GM23338 (cell line): ENCODE measurements around the gene CCDC174. TPM values are rescaled to one million over a fixed set of nuclear protein-coding genes. Genes with fewer than 3 reads are reported as not detected.

Source experiments
- ATAC-seq: fragments of 200-7000 bp; cut with Tn5 transposase; 3 replicates; pipeline ENCODE4 v1.9.1; 2020
- DNase-seq: peaks from one replicate; pipeline ENCODE4 v3.0.0-alpha.2; 2015; ENCODE audit warnings: low spot score
- H2AFZ ChIP-seq: fragments of 200-600 bp; sonication (generic); 2 replicates; pipeline ENCODE4 v1.8.0; 2016; ENCODE audit warnings: antibody characterized with exemption, mild to moderate bottlenecking, moderate library complexity
- H3F3A ChIP-seq: fragments of 200-600 bp; sonication (generic); replicated peaks from 2 replicates; pipeline ENCODE4 v1.8.0; 2017; ENCODE audit warnings: antibody characterized with exemption, mixed run types, low read depth
- H3K27ac ChIP-seq: fragments of 200-600 bp; sonication (generic); 2 replicates; pipeline ENCODE4 v1.6.1; 2016; ENCODE audit warnings: low read depth
- H3K27me3 ChIP-seq: fragments of 200-600 bp; sonication (generic); 2 replicates; pipeline ENCODE4 v1.8.0; 2016; ENCODE audit warnings: mild to moderate bottlenecking, mixed run types, moderate library complexity; ENCODE audit not compliant: insufficient read depth
- H3K36me3 ChIP-seq: fragments of 200-600 bp; sonication (generic); 2 replicates; pipeline ENCODE4 v1.8.0; 2016; ENCODE audit warnings: mild to moderate bottlenecking; ENCODE audit not compliant: insufficient read depth
- H3K4me1 ChIP-seq: fragments of 200-600 bp; sonication (generic); 2 replicates; pipeline ENCODE4 v1.8.0; 2016; ENCODE audit warnings: mild to moderate bottlenecking, moderate library complexity; ENCODE audit not compliant: insufficient read depth
- H3K4me2 ChIP-seq: fragments of 200-600 bp; sonication (generic); 2 replicates; pipeline ENCODE4 v1.7.1; 2017; ENCODE audit warnings: mixed run types
- H3K4me3 ChIP-seq: fragments of 200-600 bp; sonication (generic); 2 replicates; pipeline ENCODE4 v1.6.1; 2016; ENCODE audit warnings: mixed run types
- H3K79me2 ChIP-seq: fragments of 200-600 bp; sonication (generic); replicated peaks from 2 replicates; pipeline ENCODE4 v1.8.0; 2017; ENCODE audit warnings: mild to moderate bottlenecking; ENCODE audit not compliant: insufficient read depth
- H3K9me2 ChIP-seq: fragments of 200-600 bp; sonication (generic); 2 replicates; pipeline ENCODE4 v1.8.0; 2017; ENCODE audit not compliant: insufficient read depth
- H4K20me1 ChIP-seq: fragments of 200-600 bp; sonication (generic); replicated peaks from 2 replicates; pipeline ENCODE4 v1.8.0; 2017; ENCODE audit warnings: mild to moderate bottlenecking; ENCODE audit not compliant: insufficient read depth
- H3K27ac Mint-ChIP-seq: 2 replicates; pipeline ENCODE4 v1.8.0; 2020; ENCODE audit warnings: inconsistent platforms, mild to moderate bottlenecking, moderate library complexity, mixed read lengths
- H3K27me3 Mint-ChIP-seq: 3 replicates; pipeline ENCODE4 v1.8.0; 2022; ENCODE audit warnings: low read depth, mild to moderate bottlenecking, moderate library complexity, mixed read lengths, inconsistent platforms; ENCODE audit not compliant: insufficient read depth, poor library complexity
- H3K36me3 Mint-ChIP-seq: 3 replicates; pipeline ENCODE4 v1.8.0; 2021; ENCODE audit warnings: low read depth, mild to moderate bottlenecking, inconsistent platforms, moderate library complexity, mixed read lengths
- H3K4me1 Mint-ChIP-seq: 3 replicates; pipeline ENCODE4 v1.8.0; 2020; ENCODE audit warnings: mild to moderate bottlenecking, inconsistent platforms, mixed read lengths
- H3K4me3 Mint-ChIP-seq: 3 replicates; pipeline ENCODE4 v1.8.0; 2021; ENCODE audit warnings: moderate library complexity, mild to moderate bottlenecking, inconsistent platforms, mixed read lengths
- H3K9me3 Mint-ChIP-seq: 3 replicates; pipeline ENCODE4 v1.8.0; 2020; ENCODE audit warnings: moderate library complexity, mild to moderate bottlenecking, inconsistent platforms, mixed read lengths
- EZH2phosphoT487 ChIP-seq: fragments of 200-600 bp; sonication (generic); IDR thresholded peaks from one replicate; pipeline ENCODE4 v1.8.1; 2018; ENCODE audit warnings: antibody characterized with exemption; ENCODE audit not compliant: unreplicated experiment
- JUNB ChIP-seq: IDR thresholded peaks from one replicate; pipeline ENCODE4 v1.6.1; 2016; ENCODE audit warnings: antibody characterized with exemption; ENCODE audit not compliant: unreplicated experiment
- POLR2AphosphoS5 ChIP-seq: IDR thresholded peaks from 2 replicates; pipeline ENCODE4 v1.6.1; 2016; ENCODE audit warnings: antibody characterized with exemption, low read depth
- ZNF331 ChIP-seq: fragments of 250-450 bp; sonication (Bioruptor Pico); IDR thresholded peaks from 2 replicates; pipeline ENCODE4 v1.5.0; 2020; ENCODE audit warnings: low read depth, mild to moderate bottlenecking, moderate library complexity
- ZNF462 ChIP-seq: fragments of 250-450 bp; sonication (Bioruptor Pico); IDR thresholded peaks from 2 replicates; pipeline ENCODE4 v1.5.0; 2020; ENCODE audit warnings: mild to moderate bottlenecking, moderate library complexity
- polyA plus RNA-seq: library from polyadenylated mRNA; unstranded; fragments of >200 nt; fragmentation: Nextera tagmentation; extraction: Ambion mirVana; gene quantifications from 2 replicates; pipeline ENCODE4 v1.2.1, GENCODE V29; 2016
- total RNA-seq: library from RNA; depleted of rRNA; stranded (reverse); fragments of >200 nt; shearing (Covaris generic); gene quantifications from 2 replicates; pipeline ENCODE4 v1.2.3, GENCODE V29; 2014

Gene CCDC174
- total and polyA plus RNA-seq, 2 experiments from 2014 or later, result 11.2 to 46.3 TPM

GRCh38 chr3:14631687-14632441 is 19.7 kb upstream of the CCDC174 start:
- H3K4me2 ChIP-seq, result no peak overlapping the region
- no peaks in the 10 kb centered on the region for H3K4me1 ChIP-seq
- H3K36me3 Mint-ChIP-seq, result no peaks in the 10 kb centered on the region
- no peak overlapping the region for H3K4me3 Mint-ChIP-seq
- no peak overlapping the region for H3K27ac Mint-ChIP-seq
- peaks cover 10% of the 10 kb centered on the region; the same call in 2 of the 3 replicates for H3K4me1 Mint-ChIP-seq
- H3K79me2 ChIP-seq, result no peaks in the 10 kb centered on the region
- TF ChIP-seq JUNB, result no peak
- TF ChIP-seq EZH2phosphoT487, result no peak
- no peak for TF ChIP-seq ZNF462 (CRISPR knock-in tag)
- TF ChIP-seq POLR2AphosphoS5, result no peak
- no peaks in the 10 kb centered on the region for H3K36me3 ChIP-seq
- H2AFZ ChIP-seq, result no peak overlapping the region
- DNase-seq, result no peak
- no peak overlapping the region for H3K4me3 ChIP-seq
- peaks cover 4% of the 10 kb centered on the region for H3K27me3 Mint-ChIP-seq
- H3K9me2 ChIP-seq, result no peaks in the 10 kb centered on the region
- no peaks in the 10 kb centered on the region for H4K20me1 ChIP-seq
- H3K27me3 ChIP-seq, result no peaks in the 10 kb centered on the region
- no peak for ATAC-seq
- no peaks in the 10 kb centered on the region for H3F3A ChIP-seq
- no peak overlapping the region for H3K27ac ChIP-seq
- no peaks in the 10 kb centered on the region for H3K9me3 Mint-ChIP-seq

- no peak overlapping the region for H3K4me2 ChIP-seq
- no peaks in the 10 kb centered on the region for H3F3A ChIP-seq
- Mint-ChIP-seq H3K27ac (no peak overlapping the region), H3K4me1 (peaks cover 8% of the 10 kb centered on the region; the same call in 2 of the 3 replicates), H3K4me3 (no peak overlapping the region), H3K9me3 (no peaks in the 10 kb centered on the region), H3K27me3 (peaks cover 4% of the 10 kb centered on the region), H3K36me3 (no peaks in the 10 kb centered on the region)
- no peaks in the 10 kb centered on the region for H4K20me1 ChIP-seq
- no peak for TF ChIP-seq ZNF331 (CRISPR knock-in tag)
- H3K4me1 ChIP-seq, result no peaks in the 10 kb centered on the region
- ATAC-seq, result peak; percentile 56
- no peaks in the 10 kb centered on the region for H3K36me3 ChIP-seq
- H3K4me3 ChIP-seq, result no peak overlapping the region
- H3K9me2 ChIP-seq, result no peaks in the 10 kb centered on the region
- no peak overlapping the region for H3K27ac ChIP-seq
- no peak for DNase-seq
- H2AFZ ChIP-seq, result no peak overlapping the region
- no peaks in the 10 kb centered on the region for H3K27me3 ChIP-seq
- H3K79me2 ChIP-seq, result no peaks in the 10 kb centered on the region
These were observed 19.1 kb upstream of the CCDC174 start for GRCh38 chr3:14632442-14632930.
